HCT116 (cell line): Measurements from ENCODE around the gene TOGARAM1. TPM values are rescaled to one million over a fixed set of nuclear protein-coding genes. Genes with fewer than 3 reads are reported as not detected.

Experiments
- ATAC-seq: fragments of 200-7000 bp; cut with Tn5 transposase; 2 replicates; pipeline ENCODE4 v1.9.1; 2020; ENCODE audit warnings: mild to moderate bottlenecking, moderate library complexity
- BruUV-seq: library from RNA; stranded (reverse); fragments of 400-500 nt; replicated peaks from 2 replicates; lab custom pipeline; 2021; lab: Mats Ljungman, UMichigan
- CTCF ChIA-PET: fragments of 300-600 bp; sonication (Branson Sonifier 250); formaldehyde crosslinking; loops from one replicate; lab custom pipeline; 2021; ENCODE audit warnings: antibody characterized with exemption; lab: Charles Lee
- POLR2A ChIA-PET: fragments of 300-600, 350-600 bp; sonication (Branson Sonifier 250); formaldehyde crosslinking; loops from one replicate; lab custom pipeline; 2021; ENCODE audit warnings: antibody characterized with exemption; lab: Charles Lee
- RAD21 ChIA-PET, 2 experiments: fragments of 300-600 bp; sonication (Branson Sonifier 250); formaldehyde crosslinking; loops; one replicate each; lab custom pipeline; 2023; ENCODE audit warnings: low total read pairs in 2 of 2; ENCODE audit not compliant: uncharacterized antibody in 2 of 2, unreplicated experiment in 2 of 2, low non-redundant PET in 1 of 2; lab: Charles Lee
- DNase-seq: peaks from one replicate; pipeline ENCODE4 v3.0.0-alpha.2; 2010; ENCODE audit warnings: low read depth, low spot score
- H2AFZ ChIP-seq: fragments of 200-600 bp; shearing (Covaris generic), sonication (generic); 2 replicates; pipeline ENCODE4 v1.6.1; 2017; ENCODE audit warnings: low read depth, mixed run types, mixed read lengths, antibody characterized with exemption, low read length; ENCODE audit not compliant: poor library complexity, severe bottlenecking
- H3K27ac ChIP-seq: 2 replicates; pipeline ENCODE4 v1.5.1; 2012; ENCODE audit warnings: low read depth, low read length
- H3K27me3 ChIP-seq: fragments of 200-600 bp; sonication (generic); 2 replicates; pipeline ENCODE4 v1.6.1; 2016; ENCODE audit warnings: mixed run types, low read length, mixed read lengths; ENCODE audit not compliant: insufficient read depth
- H3K36me3 ChIP-seq, 2 experiments: fragments of 200-500 bp in 1 of 2; fragments of 200-600 bp in 1 of 2; sonication (Bioruptor generic) in 1 of 2; sonication (generic) in 1 of 2; 2 replicates each; pipeline versions ENCODE4 v1.5.1 to v1.6.1; 2014 to 2016; ENCODE audit warnings: low read length in 2 of 2, inconsistent platforms in 1 of 2, mixed read lengths in 1 of 2, mixed run types in 1 of 2; ENCODE audit not compliant: insufficient read depth in 2 of 2, control insufficient read depth in 1 of 2
- H3K4me1 ChIP-seq, 2 experiments: fragments of 200-600 bp in 1 of 2; sonication (generic) in 1 of 2; 2 replicates each; pipeline versions ENCODE4 v1.5.1 to v1.6.1; 2012 to 2017; ENCODE audit warnings: low read length in 2 of 2, inconsistent platforms in 1 of 2, mild to moderate bottlenecking in 1 of 2, mixed read lengths in 1 of 2, mixed run types in 1 of 2, moderate library complexity in 1 of 2; ENCODE audit not compliant: insufficient read depth in 2 of 2, control insufficient read depth in 1 of 2
- H3K4me2 ChIP-seq: fragments of 200-600 bp; sonication (generic); 2 replicates; pipeline ENCODE4 v1.6.1; 2017; ENCODE audit warnings: mixed run types, low read length, mixed read lengths
- H3K4me3 ChIP-seq, 2 experiments: fragments of 200-600 bp in 1 of 2; sonication (generic) in 1 of 2; replicated peaks in 1 of 2; 2 replicates each; pipeline ENCODE4 v1.5.1; 2011 to 2016; ENCODE audit warnings: low read length in 2 of 2, control low read depth in 1 of 2, low read depth in 1 of 2, mild to moderate bottlenecking in 1 of 2, mixed read lengths in 1 of 2, mixed run types in 1 of 2
- H3K79me2 ChIP-seq: fragments of 200-600 bp; sonication (generic); 2 replicates; pipeline ENCODE4 v1.6.1; 2017; ENCODE audit warnings: mild to moderate bottlenecking, mixed run types, low read length, moderate library complexity, mixed read lengths; ENCODE audit not compliant: insufficient read depth
- H3K9ac ChIP-seq: fragments of 200-600 bp; sonication (generic); 2 replicates; pipeline ENCODE4 v1.6.1; 2016; ENCODE audit warnings: low read length, mixed read lengths
- H3K9me2 ChIP-seq: fragments of 200-600 bp; sonication (generic), shearing (Covaris generic); 2 replicates; pipeline ENCODE4 v1.6.1; 2017; ENCODE audit warnings: mixed run types, mild to moderate bottlenecking, moderate library complexity; ENCODE audit not compliant: insufficient read depth
- H3K9me3 ChIP-seq, 2 experiments: fragments of 200-500 bp in 1 of 2; fragments of 200-600 bp in 1 of 2; sonication (Bioruptor generic) in 1 of 2; sonication (generic) in 1 of 2; 2 replicates each; pipeline ENCODE4 v1.6.1; 2014 to 2017; ENCODE audit warnings: low read length in 2 of 2, mixed read lengths in 2 of 2, inconsistent platforms in 1 of 2, low read depth in 1 of 2, mild to moderate bottlenecking in 1 of 2, mixed run types in 1 of 2, moderate library complexity in 1 of 2; ENCODE audit not compliant: control insufficient read depth in 1 of 2, insufficient read depth in 1 of 2
- H4K20me1 ChIP-seq: fragments of 200-600 bp; sonication (generic), shearing (Covaris generic); 2 replicates; pipeline ENCODE4 v1.6.1; 2017; ENCODE audit warnings: mixed run types, mild to moderate bottlenecking, moderate library complexity; ENCODE audit not compliant: insufficient read depth
- CBX3 ChIP-seq: IDR thresholded peaks from 2 replicates; pipeline ENCODE4 v1.6.1; 2012; ENCODE audit warnings: low read depth
- CEBPB ChIP-seq: IDR thresholded peaks from 2 replicates; pipeline ENCODE4 v1.6.1; 2012; ENCODE audit warnings: low read depth
- EGR1 ChIP-seq: IDR thresholded peaks from 2 replicates; pipeline ENCODE4 v1.6.1; 2012; ENCODE audit warnings: low read depth
- ELF1 ChIP-seq: IDR thresholded peaks from 2 replicates; pipeline ENCODE4 v1.6.1; 2012; ENCODE audit warnings: low read depth, borderline replicate concordance
- POLR2AphosphoS5 ChIP-seq: IDR thresholded peaks from 2 replicates; pipeline ENCODE4 v1.6.1; 2011; ENCODE audit warnings: mild to moderate bottlenecking, low read depth, low read length, moderate library complexity
- RAD21 ChIP-seq: IDR thresholded peaks from 2 replicates; pipeline ENCODE4 v1.6.1; 2012; ENCODE audit warnings: low read depth, mild to moderate bottlenecking
- SP1 ChIP-seq: IDR thresholded peaks from 2 replicates; pipeline ENCODE4 v1.6.1; 2012; ENCODE audit warnings: low read depth
- SRF ChIP-seq: IDR thresholded peaks from 2 replicates; pipeline ENCODE4 v1.6.1; 2012; ENCODE audit warnings: low read depth
- TCF7L2 ChIP-seq: IDR thresholded peaks from 2 replicates; pipeline ENCODE4 v1.7.0; 2011; ENCODE audit warnings: borderline replicate concordance, inconsistent platforms; ENCODE audit not compliant: insufficient read depth, insufficient read length; ENCODE audit errors: extremely low read depth
- ZNF274 ChIP-seq: fragments of 200-500 bp; sonication (Bioruptor generic); IDR thresholded peaks from 2 replicates; pipeline ENCODE4 v1.6.1; 2014; ENCODE audit warnings: mild to moderate bottlenecking, low read depth, low read length, inconsistent platforms
- intact Hi-C: fragments of 100-400 bp; cut with micrococcal nuclease; formaldehyde crosslinking; loops from 2 replicates; pipeline ENCODE4 v1.10.0; 2022
- total RNA-seq: library from RNA; stranded (reverse); gene quantifications from one replicate; pipeline ENCODE4 v1.2.1, GENCODE V29; 2021; ENCODE audit not compliant: unreplicated experiment
- TF ChIP-seq, protein P1 (sequence below): IDR thresholded peaks from 2 replicates; pipeline ENCODE4 v1.6.1; 2012; ENCODE audit warnings: low read depth
- TF ChIP-seq, protein P2 (sequence below): IDR thresholded peaks from 2 replicates; pipeline ENCODE4 v1.6.1; 2012
- TF ChIP-seq, protein P3 (sequence below): IDR thresholded peaks from 2 replicates; pipeline ENCODE4 v1.6.1; 2011; ENCODE audit warnings: mild to moderate bottlenecking, low read length, moderate library complexity; ENCODE audit not compliant: insufficient replicate concordance; ENCODE audit errors: extremely low read depth

Gene TOGARAM1
- total RNA-seq, 1 experiment from 2014 or later = 1.9 TPM

DNA sequence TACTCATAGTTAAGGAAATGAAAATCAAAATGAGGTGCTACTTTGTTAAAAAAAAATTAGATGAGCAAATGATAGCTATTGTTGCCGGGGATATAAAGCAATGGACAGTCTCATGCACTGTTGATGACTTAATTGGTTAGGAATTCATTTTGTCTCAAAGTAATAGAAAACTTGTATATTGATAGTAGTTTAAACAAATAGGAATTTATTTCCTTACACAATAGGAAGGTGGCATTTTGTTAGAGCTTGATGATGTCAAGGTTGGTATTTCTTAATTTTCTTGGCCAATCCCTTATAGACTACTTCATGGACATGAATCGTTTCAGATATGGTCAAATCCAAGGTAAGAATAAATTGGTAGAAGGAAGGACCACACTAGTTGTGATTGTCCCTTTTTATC is 129.7 kb downstream of the TOGARAM1 start:
- Histone ChIP-seq H3K36me3 (peaks cover 11 to 17% of the 10 kb centered on the region in 2 experiments), H3K4me3 (no peak overlapping the region), H3K4me2 (no peak overlapping the region), H3K27ac (no peak overlapping the region), H2AFZ (no peak overlapping the region), H3K4me1 (peaks cover 0 to 2% of the 10 kb centered on the region in 2 experiments; a peak in 1 of 4 replicates), H3K27me3 (no peaks in the 10 kb centered on the region), H3K79me2 (peaks cover 100% of the 10 kb centered on the region), H4K20me1 (peaks cover 26% of the 10 kb centered on the region; the same call in 1 of the 2 replicates), H3K9me2 (no peaks in the 10 kb centered on the region), H3K9me3 (no peaks in the 10 kb centered on the region), H3K9ac (no peak overlapping the region)
- intact Hi-C loops = loop anchor here (5.0 kb wide), 1 partner anchor 41 kb away; the partner anchor contains the start of gene FKBP3
- RAD21 ChIA-PET = no interaction called here
- no TSS peak for BruUV-seq
- ATAC-seq (no peak), DNase-seq (no peak)
- TF ChIP-seq EGR1 = no peak
- CTCF ChIA-PET = interaction anchor here (1.5 kb wide), 1 partner anchor 178 kb away, joined by 3 read pairs; no protein-coding TSS in a partner anchor
- POLR2A ChIA-PET = no interaction called here

GRCh38 chr14:45094275-45094674 is 132.3 kb downstream of the TOGARAM1 start:
- CTCF ChIA-PET = no interaction called here
- Histone ChIP-seq H3K9ac (no peak overlapping the region), H3K27me3 (no peaks in the 10 kb centered on the region), H3K36me3 (peaks cover 23 to 24% of the 10 kb centered on the region in 2 experiments), H3K9me2 (no peaks in the 10 kb centered on the region), H3K27ac (no peak overlapping the region), H3K4me2 (no peak overlapping the region), H3K9me3 (no peaks in the 10 kb centered on the region), H2AFZ (no peak overlapping the region), H3K79me2 (peaks cover 98% of the 10 kb centered on the region), H4K20me1 (peaks cover 10% of the 10 kb centered on the region; the same call in 1 of the 2 replicates), H3K4me3 (no peak overlapping the region), H3K4me1 (peaks cover 0 to 2% of the 10 kb centered on the region in 2 experiments; a peak in 1 of 4 replicates)
- DNase-seq (no peak), ATAC-seq (no peak)
- no TSS peak for BruUV-seq
- RAD21 ChIA-PET = no interaction called here
- intact Hi-C loops = loop anchor here (5.0 kb wide), 1 partner anchor 38 kb away; the partner anchor contains the start of gene FKBP3
- POLR2A ChIA-PET = no interaction called here
- no peak for TF ChIP-seq ELF1
- TF ChIP-seq, protein P1, sequence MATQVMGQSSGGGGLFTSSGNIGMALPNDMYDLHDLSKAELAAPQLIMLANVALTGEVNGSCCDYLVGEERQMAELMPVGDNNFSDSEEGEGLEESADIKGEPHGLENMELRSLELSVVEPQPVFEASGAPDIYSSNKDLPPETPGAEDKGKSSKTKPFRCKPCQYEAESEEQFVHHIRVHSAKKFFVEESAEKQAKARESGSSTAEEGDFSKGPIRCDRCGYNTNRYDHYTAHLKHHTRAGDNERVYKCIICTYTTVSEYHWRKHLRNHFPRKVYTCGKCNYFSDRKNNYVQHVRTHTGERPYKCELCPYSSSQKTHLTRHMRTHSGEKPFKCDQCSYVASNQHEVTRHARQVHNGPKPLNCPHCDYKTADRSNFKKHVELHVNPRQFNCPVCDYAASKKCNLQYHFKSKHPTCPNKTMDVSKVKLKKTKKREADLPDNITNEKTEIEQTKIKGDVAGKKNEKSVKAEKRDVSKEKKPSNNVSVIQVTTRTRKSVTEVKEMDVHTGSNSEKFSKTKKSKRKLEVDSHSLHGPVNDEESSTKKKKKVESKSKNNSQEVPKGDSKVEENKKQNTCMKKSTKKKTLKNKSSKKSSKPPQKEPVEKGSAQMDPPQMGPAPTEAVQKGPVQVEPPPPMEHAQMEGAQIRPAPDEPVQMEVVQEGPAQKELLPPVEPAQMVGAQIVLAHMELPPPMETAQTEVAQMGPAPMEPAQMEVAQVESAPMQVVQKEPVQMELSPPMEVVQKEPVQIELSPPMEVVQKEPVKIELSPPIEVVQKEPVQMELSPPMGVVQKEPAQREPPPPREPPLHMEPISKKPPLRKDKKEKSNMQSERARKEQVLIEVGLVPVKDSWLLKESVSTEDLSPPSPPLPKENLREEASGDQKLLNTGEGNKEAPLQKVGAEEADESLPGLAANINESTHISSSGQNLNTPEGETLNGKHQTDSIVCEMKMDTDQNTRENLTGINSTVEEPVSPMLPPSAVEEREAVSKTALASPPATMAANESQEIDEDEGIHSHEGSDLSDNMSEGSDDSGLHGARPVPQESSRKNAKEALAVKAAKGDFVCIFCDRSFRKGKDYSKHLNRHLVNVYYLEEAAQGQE = no peak
- no peak for TF ChIP-seq CEBPB
- TF ChIP-seq SP1 = no peak
- TF ChIP-seq ZNF274 = no peak
- TF ChIP-seq POLR2AphosphoS5 = no peak
- no peak for TF ChIP-seq CBX3
- TF ChIP-seq, protein P2, sequence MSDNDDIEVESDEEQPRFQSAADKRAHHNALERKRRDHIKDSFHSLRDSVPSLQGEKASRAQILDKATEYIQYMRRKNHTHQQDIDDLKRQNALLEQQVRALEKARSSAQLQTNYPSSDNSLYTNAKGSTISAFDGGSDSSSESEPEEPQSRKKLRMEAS = no peak
- TF ChIP-seq RAD21 = no peak
- no peak for TF ChIP-seq SRF
- TF ChIP-seq TCF7L2 = no peak
- TF ChIP-seq, protein P3, sequence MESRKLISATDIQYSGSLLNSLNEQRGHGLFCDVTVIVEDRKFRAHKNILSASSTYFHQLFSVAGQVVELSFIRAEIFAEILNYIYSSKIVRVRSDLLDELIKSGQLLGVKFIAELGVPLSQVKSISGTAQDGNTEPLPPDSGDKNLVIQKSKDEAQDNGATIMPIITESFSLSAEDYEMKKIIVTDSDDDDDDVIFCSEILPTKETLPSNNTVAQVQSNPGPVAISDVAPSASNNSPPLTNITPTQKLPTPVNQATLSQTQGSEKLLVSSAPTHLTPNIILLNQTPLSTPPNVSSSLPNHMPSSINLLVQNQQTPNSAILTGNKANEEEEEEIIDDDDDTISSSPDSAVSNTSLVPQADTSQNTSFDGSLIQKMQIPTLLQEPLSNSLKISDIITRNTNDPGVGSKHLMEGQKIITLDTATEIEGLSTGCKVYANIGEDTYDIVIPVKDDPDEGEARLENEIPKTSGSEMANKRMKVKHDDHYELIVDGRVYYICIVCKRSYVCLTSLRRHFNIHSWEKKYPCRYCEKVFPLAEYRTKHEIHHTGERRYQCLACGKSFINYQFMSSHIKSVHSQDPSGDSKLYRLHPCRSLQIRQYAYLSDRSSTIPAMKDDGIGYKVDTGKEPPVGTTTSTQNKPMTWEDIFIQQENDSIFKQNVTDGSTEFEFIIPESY = no peak
